Measurements from ENCODE around the gene SNCG. TPM values are rescaled to one million over a fixed set of nuclear protein-coding genes. Genes with fewer than 3 reads are reported as not detected.
A peak's percentile ranks its signal among the peaks of the same experiment; 100 is the strongest.
"Not testable (repeated sequence)": the region's sequence is repeated elsewhere in the genome, so short reads cannot be mapped to it uniquely, and the experiment has no call there.

The SNCG gene
- total RNA-seq, 2 donors from 2014 or later: not detected

DNA sequence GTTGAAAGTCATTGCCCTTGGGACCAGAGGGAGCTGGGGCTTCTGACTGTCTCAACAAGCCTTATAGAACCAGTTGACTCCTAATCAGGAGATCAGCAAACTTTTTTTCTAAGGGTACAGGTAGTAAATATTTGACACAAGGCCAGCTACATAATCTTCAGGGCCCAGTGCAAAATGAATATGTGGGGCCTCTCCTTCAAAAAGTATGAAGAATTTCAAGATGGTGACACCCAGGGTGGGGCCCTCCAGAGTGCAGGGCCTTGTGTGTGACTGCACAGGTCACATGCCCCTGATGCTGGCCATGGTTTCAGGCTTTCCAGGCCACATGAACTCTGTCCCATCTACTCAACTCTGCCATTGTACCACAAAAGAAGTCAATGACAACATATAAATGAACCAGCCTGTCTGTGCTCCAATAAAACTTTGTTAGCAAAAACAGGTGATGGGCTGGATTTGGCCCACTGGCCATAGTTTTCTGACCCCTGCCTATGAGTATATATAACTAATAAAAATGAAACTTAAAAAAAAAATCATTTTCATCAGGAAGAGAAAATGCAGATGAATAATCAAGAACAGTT lies 7.1 kb upstream of the SNCG start:
- peak overlapping the region; percentile 44 for H3K27ac Mint-ChIP-seq
- no peaks in the 10 kb centered on the region for H3K9me3 ChIP-seq (ENCODE audit: control insufficient read depth, low read length, poor library complexity, severe bottlenecking)
- peaks cover 5% of the 10 kb centered on the region for H3K27me3 Mint-ChIP-seq
- DNase-seq (no peak), ATAC-seq (no peak)
- no peak overlapping the region for H3K4me3 Mint-ChIP-seq
- H3K36me3 Mint-ChIP-seq (ENCODE audit: low read depth): peaks cover 3% of the 10 kb centered on the region
- peaks cover 5% of the 10 kb centered on the region for H3K4me1 Mint-ChIP-seq

DNA sequence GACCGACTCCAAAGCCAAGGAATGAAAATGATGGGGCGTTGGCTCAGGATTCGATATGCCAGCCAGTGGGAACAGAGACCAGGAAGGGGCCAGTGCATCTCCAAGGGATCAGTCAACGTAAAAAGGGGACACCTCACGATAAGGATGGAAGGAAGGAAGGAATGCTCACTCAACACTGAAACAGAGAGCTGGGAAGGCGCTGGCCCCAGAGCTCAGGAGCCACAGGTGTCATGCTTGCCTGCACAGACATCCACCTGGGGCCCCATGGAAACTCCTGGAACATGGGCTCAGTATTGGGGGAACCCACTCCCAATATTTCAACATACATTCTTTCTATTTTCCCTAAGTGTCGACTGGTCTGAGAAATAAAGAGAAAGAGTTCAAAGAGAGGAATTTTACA lies 6.3 kb upstream of the SNCG start:
- peaks cover 5% of the 10 kb centered on the region for H3K4me1 Mint-ChIP-seq
- H3K36me3 Mint-ChIP-seq (ENCODE audit: low read depth): no peaks in the 10 kb centered on the region
- H3K27ac Mint-ChIP-seq: no peak overlapping the region
- no peak for ATAC-seq
- no peaks in the 10 kb centered on the region for H3K9me3 ChIP-seq (ENCODE audit: control insufficient read depth, low read length, poor library complexity, severe bottlenecking)
- no peak for DNase-seq
- H3K27me3 Mint-ChIP-seq: no peaks in the 10 kb centered on the region
- H3K4me3 Mint-ChIP-seq: no peak overlapping the region

DNA sequence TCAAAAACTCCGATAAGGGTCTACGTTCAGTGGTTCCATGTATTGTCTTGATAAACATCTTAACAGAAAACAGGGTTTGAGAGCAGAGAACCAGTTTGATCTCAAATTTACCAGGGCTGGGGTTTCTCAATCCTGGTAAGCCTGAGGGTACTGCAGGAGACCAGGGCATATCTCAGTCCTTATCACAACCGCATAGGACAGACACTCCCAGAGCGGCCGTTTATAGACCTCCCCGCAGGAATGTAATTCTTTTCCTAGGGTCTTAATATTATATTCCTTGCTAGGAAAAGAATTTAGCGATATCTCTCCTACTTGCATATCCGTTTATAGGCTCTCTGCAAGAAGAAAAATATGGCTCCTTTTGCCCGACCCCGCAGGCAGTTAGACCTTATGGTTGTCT lies 5.7 kb upstream of the SNCG start:
- not testable (repeated sequence) for H3K4me3 Mint-ChIP-seq; H3K27ac Mint-ChIP-seq; H3K9me3 ChIP-seq (ENCODE audit: control insufficient read depth, low read length, poor library complexity, severe bottlenecking); H3K4me1 Mint-ChIP-seq; H3K27me3 Mint-ChIP-seq; ATAC-seq; H3K36me3 Mint-ChIP-seq (ENCODE audit: low read depth); DNase-seq

DNA sequence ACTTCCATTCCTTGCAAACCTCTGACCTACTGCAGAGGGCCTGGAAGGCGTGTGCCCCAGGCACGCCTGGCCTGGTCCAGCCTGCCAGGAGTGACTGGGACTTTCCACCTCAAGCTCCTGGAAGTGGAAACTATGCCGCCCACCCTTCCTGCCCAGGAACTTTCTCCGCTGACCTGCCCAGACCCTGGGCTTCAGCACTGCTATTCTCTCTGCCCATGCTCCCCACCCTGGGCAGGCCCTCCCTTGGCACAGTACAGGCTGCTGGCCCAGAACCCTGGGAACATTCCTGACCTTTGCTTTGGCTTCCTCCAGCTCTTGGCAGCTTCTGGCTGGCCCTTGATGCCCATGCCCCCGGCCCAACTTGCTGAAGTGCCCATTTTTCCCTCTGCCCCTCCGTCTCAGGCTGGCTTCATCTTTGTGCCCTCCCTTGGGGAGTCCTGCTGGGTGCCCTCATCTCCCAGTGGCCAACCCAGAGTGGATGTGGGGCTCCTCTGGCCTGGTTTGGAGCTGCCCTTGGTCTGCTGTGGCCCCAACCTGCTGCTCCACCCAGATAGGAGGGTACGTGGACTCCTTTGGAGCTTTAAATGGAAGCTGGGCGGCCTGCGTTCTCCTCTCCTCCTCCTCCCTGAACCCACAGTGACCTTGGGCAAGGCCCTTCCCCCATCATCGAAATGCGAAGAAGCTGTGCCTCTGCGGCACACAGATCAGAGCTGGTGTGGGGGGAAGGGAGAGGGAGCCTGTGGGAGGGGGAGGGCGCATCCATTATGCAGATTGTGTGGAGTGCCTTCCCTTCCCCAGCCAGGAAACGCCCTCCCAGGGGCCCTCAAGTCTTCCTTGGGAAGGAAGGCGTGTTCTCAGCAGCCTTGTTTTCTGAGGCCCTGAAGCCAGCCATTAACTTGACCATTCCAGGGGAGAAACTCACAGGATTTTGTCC lies 4.4 kb upstream of the SNCG start:
- H3K4me1 Mint-ChIP-seq: peaks cover 5% of the 10 kb centered on the region
- H3K27me3 Mint-ChIP-seq: no peaks in the 10 kb centered on the region
- H3K9me3 ChIP-seq (ENCODE audit: control insufficient read depth, low read length, poor library complexity, severe bottlenecking): no peaks in the 10 kb centered on the region
- H3K36me3 Mint-ChIP-seq (ENCODE audit: low read depth): no peaks in the 10 kb centered on the region
- no peak overlapping the region for H3K4me3 Mint-ChIP-seq
- no peak for ATAC-seq
- no peak overlapping the region for H3K27ac Mint-ChIP-seq
- no peak for DNase-seq

DNA sequence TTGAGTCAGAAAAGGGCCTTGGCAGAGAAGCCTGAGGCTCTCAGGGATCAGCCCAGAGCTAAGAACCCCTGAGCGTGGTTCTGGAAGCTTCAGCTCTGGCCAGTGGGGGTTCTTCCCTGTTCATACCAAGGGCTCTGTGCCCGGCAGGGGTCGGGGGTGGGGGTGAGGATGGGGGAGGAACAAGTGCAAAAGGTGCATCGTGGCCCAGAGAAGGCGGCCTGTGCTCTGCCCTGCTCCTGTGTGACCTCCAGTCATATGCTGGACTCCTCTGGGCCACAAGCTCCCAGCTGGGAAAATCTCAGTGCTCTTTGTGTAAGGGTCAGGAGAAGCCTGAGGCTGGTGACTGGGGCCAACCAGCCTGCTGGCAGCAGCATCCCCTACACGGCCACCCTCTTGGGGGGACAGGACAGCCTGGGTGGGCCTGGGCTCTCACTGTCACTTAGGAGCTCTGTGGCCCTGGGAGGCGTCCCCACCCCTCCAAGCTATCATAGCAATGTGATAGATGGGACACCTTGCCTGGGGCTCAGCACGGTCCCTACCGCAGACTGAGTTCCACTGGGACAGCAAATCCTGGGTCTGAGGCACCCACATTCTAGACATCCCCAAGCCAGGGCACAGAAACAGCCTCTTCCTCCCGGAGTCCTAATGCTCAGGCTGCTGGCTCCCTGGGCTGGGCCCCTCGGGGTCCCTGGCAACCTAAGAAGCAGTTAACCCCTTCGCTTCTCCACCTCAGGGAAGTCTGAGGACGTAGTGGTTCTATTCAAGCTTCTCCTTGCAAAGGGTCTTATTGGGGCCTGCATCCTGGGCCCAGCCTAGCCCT lies 3.5 kb upstream of the SNCG start:
- H3K4me1 Mint-ChIP-seq: peaks cover 5% of the 10 kb centered on the region
- H3K27me3 Mint-ChIP-seq: no peaks in the 10 kb centered on the region
- no peak overlapping the region for H3K27ac Mint-ChIP-seq
- DNase-seq (no peak), ATAC-seq (no peak)
- H3K36me3 Mint-ChIP-seq (ENCODE audit: low read depth): no peaks in the 10 kb centered on the region
- no peaks in the 10 kb centered on the region for H3K9me3 ChIP-seq (ENCODE audit: control insufficient read depth, low read length, poor library complexity, severe bottlenecking)
- no peak overlapping the region for H3K4me3 Mint-ChIP-seq

DNA sequence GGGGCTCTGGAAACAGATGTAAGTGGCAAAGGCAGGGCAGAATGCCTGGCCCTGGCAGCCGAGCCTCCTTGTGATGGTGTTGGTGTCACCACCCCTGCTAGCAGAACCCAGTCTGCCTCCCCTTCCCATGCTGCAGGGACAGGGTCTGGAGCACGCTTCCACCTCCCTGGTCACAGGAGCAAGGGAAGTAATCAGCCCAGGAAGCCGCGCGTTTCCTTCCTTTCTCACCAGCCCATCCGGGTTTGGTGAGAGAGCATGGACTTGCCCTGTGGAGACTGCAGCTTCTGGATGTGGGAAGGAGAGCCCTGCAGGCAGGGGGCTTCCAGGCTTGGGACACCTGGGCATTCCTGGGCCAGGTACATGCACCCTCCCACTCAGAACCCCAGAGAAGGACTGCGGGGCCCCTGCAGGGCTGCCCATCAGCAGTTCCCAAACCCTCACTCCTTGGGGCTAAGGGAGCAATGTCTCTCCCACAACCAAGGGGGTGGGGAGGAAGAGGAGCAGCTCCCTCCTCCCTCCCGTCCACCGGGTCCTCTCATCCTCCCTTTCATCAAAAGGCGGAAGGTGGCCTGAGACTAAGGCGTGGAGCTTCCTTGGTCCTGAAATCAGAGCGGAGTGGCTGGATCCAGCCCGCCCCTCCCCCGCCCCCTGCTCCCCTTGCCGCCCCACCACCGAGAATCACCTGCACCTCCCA lies 2.8 kb upstream of the SNCG start:
- no peak for ATAC-seq
- DNase-seq: no peak
- H3K4me1 Mint-ChIP-seq: peaks cover 3% of the 10 kb centered on the region
- H3K4me3 Mint-ChIP-seq: no peak overlapping the region
- H3K9me3 ChIP-seq (ENCODE audit: control insufficient read depth, low read length, poor library complexity, severe bottlenecking): no peaks in the 10 kb centered on the region
- no peak overlapping the region for H3K27ac Mint-ChIP-seq
- no peaks in the 10 kb centered on the region for H3K36me3 Mint-ChIP-seq (ENCODE audit: low read depth)
- H3K27me3 Mint-ChIP-seq: no peaks in the 10 kb centered on the region

DNA sequence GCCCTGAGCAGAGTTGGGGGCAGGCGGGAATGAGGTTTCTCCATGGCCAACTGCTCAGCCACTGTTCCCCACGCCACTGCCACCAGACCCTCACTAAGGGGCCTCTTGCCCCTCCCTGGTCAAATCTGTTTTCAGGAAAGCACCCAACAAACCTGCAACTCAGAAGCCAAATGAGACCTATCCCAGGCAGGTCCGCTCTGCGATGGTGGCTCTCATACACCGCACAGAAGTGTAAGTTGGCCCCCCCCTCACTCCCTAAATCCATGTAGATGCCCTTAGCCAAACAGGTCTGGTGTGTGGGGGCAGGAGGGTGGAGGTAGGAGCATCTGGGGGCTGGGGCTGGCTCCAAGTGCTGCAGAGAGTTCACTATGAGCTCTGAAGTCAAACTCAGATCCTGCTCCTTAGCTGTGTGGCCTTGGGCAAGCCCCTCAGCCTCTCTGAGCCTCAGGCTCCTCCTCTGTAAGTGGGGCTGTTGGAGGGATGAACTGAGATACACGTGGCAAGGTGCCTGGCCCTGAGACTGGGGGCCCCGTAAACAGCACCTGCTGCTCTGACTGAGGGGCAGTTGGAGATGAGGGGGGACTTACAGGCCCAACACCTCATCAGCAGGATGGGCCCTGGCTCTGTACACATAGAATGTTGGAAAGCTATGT lies 2.1 kb upstream of the SNCG start:
- Mint-ChIP-seq H3K4me3 (no peak overlapping the region), H3K27me3 (no peaks in the 10 kb centered on the region), H3K27ac (peak overlapping the region; percentile 19), H3K4me1 (peaks cover 4% of the 10 kb centered on the region), H3K36me3 (ENCODE audit: low read depth) (no peaks in the 10 kb centered on the region)
- ATAC-seq (no peak), DNase-seq (no peak)
- H3K9me3 ChIP-seq (ENCODE audit: control insufficient read depth, low read length, poor library complexity, severe bottlenecking): no peaks in the 10 kb centered on the region

DNA sequence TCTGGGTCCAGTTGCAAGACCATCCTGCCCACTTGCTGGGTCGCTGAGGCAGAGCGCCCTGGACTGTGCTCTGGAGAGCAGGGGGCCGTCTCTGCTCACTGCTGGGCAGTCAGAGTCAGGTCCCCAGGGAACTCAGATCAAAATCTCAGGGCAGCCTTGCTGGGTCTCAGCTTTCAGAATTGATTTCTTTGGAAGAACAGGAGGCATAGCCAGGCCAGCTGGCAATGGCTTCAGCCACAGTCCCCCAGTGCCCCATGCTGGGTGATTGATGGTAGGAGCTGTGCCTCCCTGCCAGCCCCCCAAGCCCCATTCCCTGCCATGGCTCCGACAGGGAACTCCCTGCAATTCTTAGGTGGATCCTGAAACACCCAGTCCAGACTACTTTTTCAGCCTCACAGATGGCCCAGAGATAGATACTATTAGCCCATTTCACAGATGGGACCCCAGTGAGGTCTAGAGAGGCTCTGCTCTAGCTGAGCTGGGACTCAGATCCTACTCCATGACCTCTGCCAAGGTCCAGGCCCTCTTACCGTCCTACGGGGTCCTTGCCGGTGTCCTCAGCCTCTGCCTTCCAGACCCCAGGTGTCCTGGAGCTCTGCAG lies 1.5 kb upstream of the SNCG start:
- DNase-seq: no peak
- H3K9me3 ChIP-seq (ENCODE audit: control insufficient read depth, low read length, poor library complexity, severe bottlenecking): no peaks in the 10 kb centered on the region
- Mint-ChIP-seq H3K4me3 (no peak overlapping the region), H3K4me1 (peaks cover 4% of the 10 kb centered on the region), H3K27me3 (no peaks in the 10 kb centered on the region), H3K36me3 (ENCODE audit: low read depth) (no peaks in the 10 kb centered on the region), H3K27ac (peak overlapping the region; percentile 19)
- no peak for ATAC-seq

DNA sequence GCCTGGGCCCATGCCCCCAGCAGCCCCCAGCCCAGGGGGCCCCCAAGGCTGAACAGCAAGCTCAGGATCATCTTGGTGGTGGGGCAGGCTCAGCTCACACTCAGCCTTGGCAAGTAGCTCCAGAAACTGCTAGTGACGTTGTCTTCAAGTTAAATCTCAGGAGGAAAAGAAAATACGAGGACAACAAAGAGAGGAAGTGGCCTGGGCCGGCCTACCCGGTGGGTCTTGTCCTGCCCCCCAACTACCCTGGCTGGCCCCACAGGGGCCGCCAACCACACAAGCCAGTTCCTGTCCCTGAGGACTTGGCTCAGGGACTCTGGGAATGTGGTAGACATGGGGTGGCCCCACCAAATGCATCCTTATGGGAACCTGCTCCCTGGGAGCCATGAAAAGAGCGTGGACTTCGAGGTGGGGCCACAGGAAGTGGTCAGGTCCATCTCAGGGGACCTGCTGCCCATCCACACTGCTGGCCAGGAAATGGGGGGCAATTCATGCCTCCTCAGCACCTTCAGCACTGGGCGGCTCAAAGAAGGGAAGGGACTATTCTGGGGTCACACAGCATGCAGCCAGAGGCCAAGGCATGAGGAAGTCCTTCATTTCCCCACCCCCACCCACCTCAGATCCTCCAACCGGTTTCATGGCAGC lies 806 bp upstream of the SNCG start, which contains the start of gene MMRN2:
MMRN2 (minus strand) TSS at position 145 of the 645 bp plus-strand sequence; CDS start at position 71, 74 bp downstream.
- ATAC-seq (no peak), DNase-seq (no peak)
- H3K9me3 ChIP-seq (ENCODE audit: control insufficient read depth, low read length, poor library complexity, severe bottlenecking): no peaks in the 10 kb centered on the region
- Mint-ChIP-seq H3K27me3 (no peaks in the 10 kb centered on the region), H3K27ac (peak within 1 kb of the TSS; percentile 19), H3K4me1 (peaks cover 4% of the 10 kb centered on the region), H3K4me3 (no peak within 1 kb of the TSS), H3K36me3 (ENCODE audit: low read depth) (no peaks in the 10 kb centered on the region)

DNA sequence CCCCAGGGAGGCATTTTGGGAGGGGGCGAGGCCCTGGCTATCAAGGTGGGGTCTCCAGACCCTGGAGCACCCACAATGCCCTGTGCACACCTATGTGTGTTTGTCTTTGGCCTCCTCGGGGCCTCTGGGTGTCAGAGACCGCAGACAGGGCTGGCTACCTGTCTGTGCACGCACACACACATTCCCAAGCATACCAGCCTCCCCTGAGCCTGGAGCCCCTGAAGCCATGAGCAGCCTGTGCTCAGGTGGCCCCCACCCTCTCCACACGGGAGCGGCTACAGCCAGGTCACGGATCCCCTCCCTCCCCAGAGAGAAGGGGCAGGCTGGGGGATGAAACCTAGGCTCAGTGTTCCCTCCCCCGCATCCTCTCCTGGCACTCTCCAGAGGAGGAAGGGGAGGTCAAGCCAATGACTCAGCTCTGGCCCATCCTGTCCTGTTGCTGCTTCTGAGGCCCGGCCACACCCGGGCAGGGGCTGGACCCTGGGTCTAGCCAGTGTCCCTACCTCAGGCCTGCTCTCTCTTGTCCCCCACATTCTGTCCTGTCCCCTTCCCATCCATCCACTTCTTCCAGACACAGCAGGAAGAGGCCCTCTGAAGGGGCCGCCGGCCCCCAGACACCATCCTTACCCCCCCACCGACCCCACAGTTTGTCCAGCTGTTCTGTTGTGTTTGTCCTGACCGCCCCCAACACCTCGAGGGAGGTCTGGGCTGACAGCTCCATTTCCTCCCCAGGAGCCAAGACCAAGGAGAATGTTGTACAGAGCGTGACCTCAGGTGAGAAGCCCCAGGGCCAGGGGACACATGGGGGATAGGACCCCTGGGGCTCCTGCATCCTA lies 720 bp downstream of the SNCG start:
- DNase-seq (no peak), ATAC-seq (no peak)
- H3K4me1 Mint-ChIP-seq: peaks cover 4% of the 10 kb centered on the region
- H3K9me3 ChIP-seq (ENCODE audit: control insufficient read depth, low read length, poor library complexity, severe bottlenecking): no peaks in the 10 kb centered on the region
- H3K27me3 Mint-ChIP-seq: no peaks in the 10 kb centered on the region
- H3K4me3 Mint-ChIP-seq: no peak overlapping the region
- no peak overlapping the region for H3K27ac Mint-ChIP-seq
- H3K36me3 Mint-ChIP-seq (ENCODE audit: low read depth): no peaks in the 10 kb centered on the region

DNA sequence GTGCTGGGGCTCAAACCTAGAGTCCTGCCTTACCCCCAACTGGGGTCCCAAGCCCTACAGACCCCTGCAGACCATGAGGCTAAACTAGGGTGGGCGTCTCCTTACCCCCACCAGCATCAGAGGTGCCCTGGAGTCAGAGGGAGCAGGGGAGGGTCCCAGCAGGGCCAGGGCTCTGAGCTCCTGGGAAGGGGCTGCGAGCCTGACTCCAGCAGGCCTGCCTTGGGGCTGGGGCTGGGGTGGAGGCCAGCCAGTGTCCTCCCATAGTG lies 1.3 kb downstream of the SNCG start:
- no peak overlapping the region for H3K4me3 Mint-ChIP-seq
- no peaks in the 10 kb centered on the region for H3K27me3 Mint-ChIP-seq
- no peaks in the 10 kb centered on the region for H3K36me3 Mint-ChIP-seq (ENCODE audit: low read depth)
- H3K27ac Mint-ChIP-seq: no peak overlapping the region
- H3K9me3 ChIP-seq (ENCODE audit: control insufficient read depth, low read length, poor library complexity, severe bottlenecking): no peaks in the 10 kb centered on the region
- H3K4me1 Mint-ChIP-seq: peaks cover 4% of the 10 kb centered on the region
- DNase-seq: no peak
- ATAC-seq: no peak

Measured in T-helper 17 cell (primary cell).